ENCODE data around the gene SPTLC2.
"Not testable (repeated sequence)": the region's sequence is repeated elsewhere in the genome, so short reads cannot be mapped to it uniquely, and the experiment has no call there.

The SPTLC2 gene, protein sequence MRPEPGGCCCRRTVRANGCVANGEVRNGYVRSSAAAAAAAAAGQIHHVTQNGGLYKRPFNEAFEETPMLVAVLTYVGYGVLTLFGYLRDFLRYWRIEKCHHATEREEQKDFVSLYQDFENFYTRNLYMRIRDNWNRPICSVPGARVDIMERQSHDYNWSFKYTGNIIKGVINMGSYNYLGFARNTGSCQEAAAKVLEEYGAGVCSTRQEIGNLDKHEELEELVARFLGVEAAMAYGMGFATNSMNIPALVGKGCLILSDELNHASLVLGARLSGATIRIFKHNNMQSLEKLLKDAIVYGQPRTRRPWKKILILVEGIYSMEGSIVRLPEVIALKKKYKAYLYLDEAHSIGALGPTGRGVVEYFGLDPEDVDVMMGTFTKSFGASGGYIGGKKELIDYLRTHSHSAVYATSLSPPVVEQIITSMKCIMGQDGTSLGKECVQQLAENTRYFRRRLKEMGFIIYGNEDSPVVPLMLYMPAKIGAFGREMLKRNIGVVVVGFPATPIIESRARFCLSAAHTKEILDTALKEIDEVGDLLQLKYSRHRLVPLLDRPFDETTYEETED

DNA sequence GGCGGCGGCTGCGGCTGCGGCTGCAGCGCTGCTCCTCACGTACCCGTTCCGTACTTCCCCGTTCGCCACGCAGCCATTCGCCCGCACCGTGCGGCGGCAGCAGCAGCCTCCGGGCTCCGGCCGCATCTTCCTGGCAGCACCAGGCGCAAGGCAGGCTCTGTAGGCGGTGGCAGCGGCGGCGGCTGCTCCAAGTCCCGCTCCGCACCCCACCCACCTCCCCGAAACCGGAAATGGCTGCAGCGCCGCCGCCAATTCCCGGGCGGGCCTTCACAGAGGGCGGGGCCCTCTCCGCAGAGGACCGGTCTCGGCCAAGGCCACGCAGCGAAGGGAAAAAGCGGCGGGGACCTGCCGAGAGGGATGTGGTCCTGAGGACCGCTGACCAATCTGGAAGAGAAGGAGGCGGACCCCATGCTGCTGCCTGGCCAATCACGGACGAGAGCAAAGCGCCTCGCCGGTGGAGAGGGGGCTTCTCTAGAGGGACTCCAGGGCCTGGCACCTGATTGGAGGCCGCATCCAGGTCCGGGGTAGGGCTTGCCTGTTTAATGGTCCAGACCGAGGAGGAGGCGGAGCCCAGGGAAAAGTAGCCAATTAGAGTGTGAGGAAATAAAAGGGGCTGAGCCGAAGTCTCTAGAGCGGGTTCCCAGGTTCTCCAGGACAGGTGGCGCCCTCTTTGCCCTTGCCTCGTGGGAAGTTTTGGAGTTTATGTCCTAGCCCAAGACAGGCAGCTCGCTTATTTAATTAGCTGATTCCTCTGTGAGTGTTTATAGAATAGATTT, at the start of gene SPTLC2:
Gene SPTLC2, minus strand, starts transcription at position 184 of the 776 bp plus-strand sequence. Its CDS starts 58 bp downstream, at position 126.
- peak; percentile 98 for DNase-seq

DNA sequence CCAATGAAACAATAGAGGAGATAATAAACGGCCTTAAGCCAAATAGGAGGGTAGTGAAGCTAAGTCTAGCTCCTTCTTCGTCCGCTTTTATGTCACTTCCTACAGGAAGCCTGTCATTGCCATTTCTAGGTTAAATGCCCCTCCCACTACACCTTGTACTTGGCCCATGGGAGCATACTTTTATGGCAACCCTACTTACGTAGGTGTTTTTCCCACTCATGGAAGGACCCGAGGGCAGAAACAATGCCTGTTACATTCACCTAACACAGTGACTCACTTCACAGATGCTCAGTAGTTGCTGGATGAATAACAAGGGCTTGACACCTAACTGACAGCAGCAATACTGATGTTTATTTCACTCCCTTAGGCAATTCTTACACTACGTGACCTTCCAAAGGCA, 46.9 kb upstream of the SPTLC2 start:
- no peak for DNase-seq

DNA sequence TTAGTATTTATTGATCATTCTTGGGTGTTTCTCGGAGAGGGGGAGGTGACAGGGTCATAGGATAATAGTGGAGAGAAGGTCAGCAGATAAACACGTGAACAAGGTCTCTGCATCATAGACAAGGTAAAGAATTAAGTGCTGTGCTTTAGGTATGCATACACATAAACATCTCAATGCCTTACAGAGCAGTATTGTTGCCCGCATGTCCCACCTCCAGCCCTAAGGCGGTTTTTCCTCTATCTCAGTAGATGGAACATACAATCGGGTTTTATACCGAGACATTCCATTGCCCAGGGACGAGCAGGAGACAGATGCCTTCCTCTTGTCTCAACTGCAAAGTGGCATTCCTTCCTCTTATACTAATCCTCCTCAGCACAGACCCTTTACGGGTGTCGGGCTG, 45.1 kb upstream of the SPTLC2 start:
- DNase-seq = not testable (repeated sequence)

DNA sequence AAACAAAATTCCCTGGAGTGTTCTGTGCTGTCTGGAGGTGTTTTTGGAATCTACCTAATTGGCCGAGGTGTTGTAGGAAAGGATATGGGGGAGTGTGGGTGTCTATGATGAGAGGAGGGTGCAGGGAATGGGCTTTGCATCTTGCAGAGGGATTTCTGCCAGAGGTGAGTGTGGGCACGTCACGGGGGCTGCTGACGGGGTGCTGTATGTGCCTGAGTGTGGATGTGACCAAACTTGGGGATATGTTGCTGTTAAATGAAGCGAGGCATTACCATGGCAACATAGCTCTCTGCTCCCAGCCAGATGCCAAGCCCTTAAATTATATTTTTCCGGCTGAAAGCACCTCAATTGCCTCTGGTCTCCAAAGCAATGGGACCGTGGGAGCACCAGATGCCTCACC, 44.3 kb upstream of the SPTLC2 start:
- DNase-seq = no peak

DNA sequence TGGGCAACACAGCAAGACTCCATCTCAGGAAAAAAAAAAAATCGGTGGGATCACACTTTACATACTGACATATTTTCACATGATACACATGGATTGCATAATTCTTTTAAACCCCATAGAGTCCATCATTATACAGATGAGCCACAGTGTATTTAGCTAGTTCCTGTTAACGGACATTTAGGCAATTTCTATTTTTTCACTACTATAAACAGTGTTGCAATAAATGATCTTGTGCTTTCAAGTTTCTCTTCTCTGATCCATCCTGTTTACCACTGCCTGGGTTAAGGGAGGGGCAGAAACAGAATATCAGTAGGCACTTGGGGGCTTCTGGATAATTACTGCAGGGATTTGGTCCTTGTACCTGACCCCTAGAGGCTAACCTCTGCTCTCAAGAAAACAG, 43.4 kb upstream of the SPTLC2 start:
- no peak for DNase-seq

DNA sequence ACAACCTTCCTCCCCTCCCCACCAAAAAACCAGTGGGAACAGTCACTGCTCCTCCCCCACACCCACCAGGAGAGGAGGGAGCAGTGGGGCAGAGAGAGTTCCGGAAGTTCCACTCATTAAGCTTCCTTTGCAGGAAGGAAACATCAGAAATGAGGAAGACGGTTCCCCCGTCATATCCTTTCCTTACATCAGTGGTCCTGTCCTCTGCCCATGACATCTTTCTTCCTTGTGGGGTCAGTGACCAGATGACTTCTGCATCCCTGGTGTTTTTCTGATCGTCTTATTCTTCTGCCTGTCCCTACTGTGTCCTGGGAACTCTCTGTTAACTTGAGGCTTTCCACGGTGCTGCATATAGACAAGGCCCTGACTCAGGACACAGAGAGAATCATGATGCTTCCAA, 40.8 kb upstream of the SPTLC2 start:
- DNase-seq = no peak

DNA sequence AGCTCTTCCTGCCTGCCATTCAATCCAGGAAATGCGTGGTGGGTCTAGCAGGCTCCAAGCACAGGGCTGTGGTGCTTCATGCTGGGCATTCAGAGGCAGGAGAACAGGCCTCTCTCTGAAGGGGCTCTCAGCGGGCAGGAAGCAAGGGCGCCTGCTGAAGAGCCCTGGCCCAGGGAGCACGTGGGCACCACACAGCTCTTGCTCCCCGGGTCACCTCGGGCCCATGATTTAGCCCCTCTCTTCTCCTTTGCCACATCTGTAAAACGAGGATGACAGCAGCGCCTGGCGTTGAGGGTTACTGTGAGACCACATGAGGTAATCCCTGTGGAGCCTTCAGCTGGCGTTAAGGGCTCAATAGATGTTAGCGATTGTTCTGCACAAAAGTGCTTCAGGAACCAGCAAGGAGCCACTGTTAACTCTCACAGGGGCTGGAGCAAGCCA, 37.6 kb upstream of the SPTLC2 start:
- no peak for DNase-seq

DNA sequence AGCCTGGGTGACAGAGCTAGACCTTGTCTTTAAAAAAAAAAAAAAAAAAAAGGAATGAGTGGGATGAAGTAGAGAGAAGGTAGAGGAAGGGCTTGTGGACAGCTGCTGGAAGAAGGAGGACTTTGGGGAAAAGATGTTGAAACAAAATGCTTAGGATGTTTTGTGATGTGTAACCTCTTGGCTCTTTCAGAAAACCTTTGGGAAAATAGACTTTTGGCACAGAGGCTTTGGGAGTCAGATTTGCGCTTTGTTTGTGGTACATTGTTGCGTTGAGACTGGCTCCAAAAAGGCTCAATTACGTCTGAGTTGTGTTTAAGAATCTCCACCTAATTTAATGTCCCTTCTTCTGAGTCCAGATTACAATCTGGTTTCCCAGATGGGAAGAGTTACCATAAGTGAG, 32.9 kb upstream of the SPTLC2 start:
- DNase-seq = no peak

DNA sequence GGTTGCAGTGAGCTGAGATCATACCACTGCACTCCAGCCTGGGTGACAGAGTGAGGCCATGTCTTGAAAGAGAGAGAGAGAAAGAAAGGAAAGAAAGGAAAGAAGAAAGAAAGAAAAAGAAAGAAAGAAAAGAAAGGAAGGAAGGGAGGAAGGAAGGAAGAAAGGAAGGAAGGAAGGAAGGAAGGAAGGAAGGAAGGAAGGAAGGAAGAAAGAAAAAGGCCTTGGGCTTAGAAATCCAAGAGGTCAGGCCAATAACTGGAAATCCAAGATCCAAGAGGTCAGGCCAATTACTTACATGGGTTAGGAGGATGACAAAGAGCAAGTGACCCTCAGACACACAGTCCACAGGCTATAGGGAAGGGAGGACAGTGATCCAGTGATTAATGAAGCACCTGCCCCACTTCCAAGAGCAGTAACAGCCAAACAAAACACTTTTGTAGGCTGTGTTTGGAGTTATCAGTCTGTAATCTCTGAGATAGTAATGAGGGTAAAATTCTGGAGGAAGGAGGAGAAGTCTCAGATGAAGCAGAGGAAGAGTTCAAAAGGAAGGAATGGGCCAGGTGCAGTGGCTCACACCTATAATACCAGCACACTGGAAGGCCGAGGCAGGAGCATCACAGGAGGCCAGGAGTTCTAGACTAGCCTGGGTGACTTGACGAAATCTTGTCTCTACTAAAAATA, 32.2 kb upstream of the SPTLC2 start:
- no peak for DNase-seq

DNA sequence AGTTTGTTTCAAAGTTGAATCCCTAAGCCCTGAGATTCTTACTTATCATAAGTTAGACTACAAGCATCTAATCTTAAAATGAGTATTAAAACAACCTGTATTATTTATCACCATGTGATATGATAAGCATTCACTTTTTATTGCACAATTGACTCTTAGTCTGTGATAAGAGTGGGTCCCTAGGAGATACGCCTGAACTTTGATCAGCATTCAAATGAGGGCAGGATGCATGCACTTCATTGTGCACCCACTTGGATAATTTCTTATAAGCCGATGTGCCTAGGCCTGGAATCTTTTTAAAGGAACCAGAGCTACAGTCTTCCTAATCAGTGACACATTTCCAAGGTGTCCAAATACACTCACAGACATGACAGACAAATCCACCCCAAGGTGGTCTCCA, 31.4 kb upstream of the SPTLC2 start:
- DNase-seq = no peak

DNA sequence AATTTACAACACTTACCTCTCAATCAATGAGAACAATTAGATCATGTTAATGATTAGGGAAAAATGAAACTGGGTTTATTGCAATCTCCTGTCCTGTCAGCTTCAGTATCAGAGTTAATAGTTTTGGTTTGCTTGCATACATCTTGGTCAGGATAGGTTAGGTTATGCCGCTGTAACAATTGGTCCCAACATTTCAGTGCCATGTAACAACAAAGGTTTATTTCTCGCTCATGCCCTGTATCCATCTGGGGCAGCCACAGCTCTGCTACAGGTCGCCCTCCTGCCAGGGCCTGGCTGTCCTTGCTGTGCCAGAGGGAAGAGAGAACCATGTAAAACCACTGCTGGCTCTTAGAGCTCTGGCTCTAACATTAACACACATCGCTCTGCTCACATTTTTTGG, 30.5 kb upstream of the SPTLC2 start:
- no peak for DNase-seq

DNA sequence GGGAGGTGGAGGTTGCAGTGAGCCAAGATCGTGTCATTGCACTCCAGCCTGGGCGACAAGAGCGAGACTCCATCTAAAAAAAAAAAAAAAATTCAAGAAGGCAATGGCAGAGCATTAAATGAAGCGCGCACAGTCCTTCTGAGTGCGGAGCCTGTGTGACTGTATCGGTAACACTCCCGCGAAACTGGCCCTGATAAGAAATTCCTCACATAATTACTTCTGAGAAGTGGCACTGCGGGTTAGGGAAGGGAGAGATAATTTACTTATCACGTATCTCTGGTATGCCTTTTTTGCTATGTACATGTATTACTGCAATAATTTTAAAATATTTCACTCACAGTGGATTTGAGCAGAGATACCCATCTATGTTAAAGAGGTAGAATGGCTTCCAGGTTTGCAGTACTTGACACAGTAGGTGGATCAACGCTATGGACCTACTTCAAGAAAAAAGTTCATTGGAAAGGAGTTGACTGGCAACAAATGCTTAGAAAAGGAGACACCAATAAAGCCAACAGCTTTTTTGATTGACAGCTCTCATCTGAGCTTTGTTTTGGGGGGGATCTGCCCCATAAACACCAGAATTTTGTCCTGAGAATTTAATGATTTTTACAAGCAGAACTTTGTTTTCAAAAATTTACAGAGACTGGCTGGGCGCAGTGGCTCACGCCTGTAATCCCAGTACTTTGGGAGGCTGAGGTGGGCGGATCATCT, 29.2 kb upstream of the SPTLC2 start:
- DNase-seq = no peak

DNA sequence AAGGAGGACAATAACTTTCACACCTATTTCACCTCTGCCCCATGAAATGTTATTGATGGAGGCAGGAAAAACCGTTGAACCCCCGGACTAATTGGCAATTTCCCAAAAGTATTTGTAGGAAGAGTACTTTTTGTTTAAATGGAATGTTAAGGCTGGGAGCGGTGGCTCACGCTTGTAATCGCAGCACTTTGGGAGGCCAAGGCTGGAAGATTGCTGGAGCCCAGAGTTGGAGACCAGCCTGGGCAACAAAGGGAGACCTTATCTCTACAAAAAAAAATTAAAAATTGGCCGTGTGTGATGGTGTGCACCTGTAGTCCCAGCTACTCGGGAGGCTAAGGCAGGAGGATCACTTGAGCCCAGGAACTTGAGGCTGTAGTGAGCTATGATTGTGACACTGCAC, 26.0 kb upstream of the SPTLC2 start:
- no peak for DNase-seq

DNA sequence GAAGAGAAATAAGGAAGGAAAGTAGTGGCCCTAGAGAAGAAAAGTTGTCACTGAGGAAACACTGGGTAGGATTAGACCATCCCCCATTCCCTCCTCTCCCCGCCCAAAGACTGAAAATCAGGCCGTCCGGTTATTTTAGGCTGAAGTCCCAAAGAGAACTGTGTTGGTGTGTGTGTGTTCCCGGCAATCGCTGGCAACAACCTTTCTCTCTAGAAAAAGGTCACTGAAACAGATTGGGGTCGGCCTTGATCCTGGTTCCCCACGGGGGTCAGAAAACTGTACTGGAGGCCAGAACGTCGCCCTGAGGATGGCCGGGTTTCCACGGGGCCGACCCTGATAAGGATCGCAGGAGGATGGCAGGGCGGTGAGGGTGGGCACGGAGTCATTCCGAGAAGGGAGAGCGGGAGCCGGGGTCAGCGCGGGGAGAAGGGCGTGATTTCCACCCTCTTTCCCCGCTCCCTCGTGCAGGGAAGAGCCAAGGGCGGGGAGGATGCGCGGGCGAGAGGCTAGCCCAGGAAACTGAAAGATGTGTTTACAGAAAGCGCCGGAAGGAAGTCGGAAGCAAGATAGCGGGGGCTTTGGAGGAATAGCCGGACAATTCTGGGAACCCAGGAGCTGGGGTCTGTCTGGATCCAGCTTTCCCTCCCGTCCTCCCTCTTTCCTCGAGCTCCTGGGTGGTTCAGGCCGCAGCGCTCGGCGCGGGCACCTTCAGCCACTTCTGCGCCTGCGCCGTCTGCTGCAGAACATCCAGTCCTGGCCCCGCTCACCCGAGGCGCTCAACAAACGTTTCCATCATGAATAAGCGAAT, 25.3 kb upstream of the SPTLC2 start:
- DNase-seq = no peak

DNA sequence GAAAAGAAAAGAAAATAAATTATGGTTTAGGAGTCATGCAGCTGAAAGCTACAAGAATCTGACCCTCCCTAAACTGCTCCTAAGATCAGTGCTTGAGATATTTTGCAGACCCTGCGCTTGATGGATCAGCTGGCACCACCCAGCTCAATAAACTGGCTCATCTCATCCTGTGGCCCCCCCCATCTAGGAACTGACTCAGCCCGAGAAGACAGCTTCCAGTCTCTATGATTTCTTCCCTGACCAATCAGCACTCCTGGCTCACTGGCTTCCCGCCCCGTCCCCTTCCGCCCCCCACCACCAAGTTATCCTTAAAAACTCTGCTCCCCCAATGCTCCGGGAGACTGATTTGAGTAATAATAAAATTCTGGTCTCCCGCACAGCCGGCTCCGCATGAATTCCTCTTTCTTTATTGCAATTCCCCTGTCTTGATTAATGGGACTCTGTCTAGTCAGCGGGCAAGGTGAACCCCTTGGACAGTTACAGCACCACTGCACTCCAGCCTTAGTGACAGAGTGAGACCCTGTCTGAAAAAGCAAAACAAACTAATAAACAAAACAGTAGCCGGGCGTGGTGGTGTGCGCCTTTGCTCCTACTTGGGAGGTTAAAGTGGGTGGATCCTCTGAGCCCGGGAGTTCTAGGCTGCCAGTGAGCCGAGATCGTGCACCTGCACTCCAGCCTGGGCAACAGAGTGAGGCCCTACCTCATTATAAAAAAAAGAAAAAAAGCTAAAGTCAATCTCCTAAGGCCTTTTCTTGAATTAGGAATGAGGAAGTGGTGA, 24.5 kb upstream of the SPTLC2 start:
- no peak for DNase-seq

DNA sequence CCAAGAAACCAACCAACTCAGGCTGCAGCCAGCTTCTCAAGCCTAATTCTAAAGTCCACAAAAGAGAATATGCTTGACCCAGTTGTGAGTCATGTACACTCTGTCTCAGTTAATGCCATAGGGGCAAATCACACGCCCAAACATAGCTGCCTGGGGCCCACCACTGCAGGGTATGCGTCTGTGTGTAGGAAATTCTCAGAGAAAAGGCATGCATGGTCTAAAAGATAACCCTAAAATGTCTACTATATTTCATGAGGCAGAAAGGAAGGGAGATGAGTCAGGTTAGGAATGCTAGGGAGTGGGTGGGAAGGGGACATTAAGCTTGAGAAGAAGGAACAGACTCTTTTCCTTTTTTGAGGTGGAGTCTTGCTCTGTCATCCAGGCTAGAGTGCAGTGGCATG, 22.3 kb upstream of the SPTLC2 start:
- no peak for DNase-seq

DNA sequence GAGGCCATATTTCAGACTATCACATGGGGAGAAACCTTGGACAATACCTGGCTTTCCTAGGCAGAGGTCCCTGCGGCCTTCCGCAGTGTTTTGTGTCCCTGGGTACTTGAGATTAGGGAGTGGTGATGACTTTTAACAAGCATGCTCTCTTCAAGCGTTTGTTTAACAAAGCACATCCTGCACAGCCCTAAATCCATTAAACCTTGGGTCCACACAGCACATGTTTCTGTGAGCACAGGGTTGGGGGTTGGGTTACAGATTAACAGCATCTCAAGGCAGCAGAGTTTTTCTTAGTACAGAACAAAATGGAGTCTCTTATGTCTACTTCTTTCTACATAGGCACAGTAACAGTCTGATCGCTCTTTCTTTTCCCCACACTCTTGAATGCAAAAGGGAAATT, 19.4 kb upstream of the SPTLC2 start:
- not testable (repeated sequence) for DNase-seq

DNA sequence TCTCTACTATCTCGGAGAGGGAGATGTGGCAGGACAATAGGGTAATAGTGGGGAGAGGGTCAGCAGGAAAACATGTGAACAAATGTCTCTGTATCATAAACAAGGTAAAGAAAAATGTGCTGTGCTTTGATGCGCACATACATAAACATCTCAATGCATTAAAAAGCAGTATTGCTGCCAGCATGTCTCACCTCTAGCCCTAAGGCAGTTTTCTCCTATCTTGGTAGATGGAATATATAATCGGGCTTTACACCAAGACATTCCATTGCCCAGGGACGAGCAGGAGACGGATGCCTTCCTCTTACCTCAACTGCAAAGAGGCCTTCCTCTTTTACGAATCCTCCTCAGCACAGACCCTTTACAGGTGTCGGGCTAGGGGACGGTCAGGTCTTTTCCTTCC, 19.0 kb upstream of the SPTLC2 start:
- not testable (repeated sequence) for DNase-seq

DNA sequence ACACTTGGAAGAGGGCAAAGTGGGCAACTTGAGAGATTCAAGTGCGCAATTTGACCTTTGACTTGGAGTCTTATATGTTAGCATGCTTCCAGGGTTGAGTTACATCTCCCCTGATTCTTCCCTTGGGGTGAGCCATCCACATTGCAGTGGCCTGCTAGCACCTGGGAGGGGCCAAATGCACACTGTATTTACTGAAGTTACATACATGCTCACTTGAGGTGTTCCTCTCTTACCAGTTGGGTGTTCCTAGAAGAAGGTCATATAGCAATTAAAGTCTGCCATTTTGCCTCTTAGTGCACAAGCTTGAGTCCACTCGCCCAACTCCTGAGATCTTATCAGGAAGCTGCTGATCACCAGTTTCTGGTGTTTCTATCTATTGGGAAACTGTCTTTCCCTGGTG, 13.7 kb upstream of the SPTLC2 start:
- no peak for DNase-seq

DNA sequence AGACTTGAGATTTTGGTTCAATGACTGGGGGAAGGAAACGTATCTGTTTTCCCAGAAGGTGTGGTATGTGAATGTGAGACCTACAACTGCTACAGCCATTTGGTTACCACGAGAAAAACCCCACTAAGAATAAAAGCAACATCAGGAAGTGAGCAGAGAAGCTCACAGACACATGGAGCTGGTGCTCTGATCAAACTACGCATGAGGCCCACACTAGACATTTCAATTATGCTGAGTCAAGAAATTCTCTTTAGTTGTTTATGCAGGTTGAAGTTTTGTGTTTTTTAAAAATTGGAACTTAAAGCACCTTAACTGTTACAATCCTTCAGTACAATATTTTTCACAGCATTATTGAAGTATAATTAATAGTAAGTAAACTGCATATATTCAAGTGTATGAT, 8.9 kb upstream of the SPTLC2 start:
- no peak for DNase-seq

DNA sequence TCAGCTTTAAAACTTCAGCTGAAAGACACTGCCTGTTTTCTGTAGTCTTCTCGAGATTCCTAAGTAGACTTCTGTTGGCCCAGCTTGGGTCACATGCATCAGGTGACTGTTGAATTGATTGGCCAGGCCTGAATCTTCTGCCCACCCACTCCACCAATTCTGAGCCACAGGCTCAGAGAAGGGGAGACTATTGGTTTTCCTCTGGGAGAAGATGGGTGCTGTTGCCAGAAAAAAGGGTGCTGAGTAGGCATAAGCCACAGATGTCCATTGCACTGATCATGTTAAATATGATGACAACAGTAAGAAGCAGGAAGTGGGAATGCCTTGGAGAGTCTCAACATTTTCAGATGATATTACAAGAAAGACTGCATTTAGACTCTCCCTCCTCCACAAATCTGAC, 6.8 kb upstream of the SPTLC2 start:
- no peak for DNase-seq

Measured in cerebellar nuclear complex (tissue), 1 donor.